ENCODE results near the gene VASH1.

DNA sequence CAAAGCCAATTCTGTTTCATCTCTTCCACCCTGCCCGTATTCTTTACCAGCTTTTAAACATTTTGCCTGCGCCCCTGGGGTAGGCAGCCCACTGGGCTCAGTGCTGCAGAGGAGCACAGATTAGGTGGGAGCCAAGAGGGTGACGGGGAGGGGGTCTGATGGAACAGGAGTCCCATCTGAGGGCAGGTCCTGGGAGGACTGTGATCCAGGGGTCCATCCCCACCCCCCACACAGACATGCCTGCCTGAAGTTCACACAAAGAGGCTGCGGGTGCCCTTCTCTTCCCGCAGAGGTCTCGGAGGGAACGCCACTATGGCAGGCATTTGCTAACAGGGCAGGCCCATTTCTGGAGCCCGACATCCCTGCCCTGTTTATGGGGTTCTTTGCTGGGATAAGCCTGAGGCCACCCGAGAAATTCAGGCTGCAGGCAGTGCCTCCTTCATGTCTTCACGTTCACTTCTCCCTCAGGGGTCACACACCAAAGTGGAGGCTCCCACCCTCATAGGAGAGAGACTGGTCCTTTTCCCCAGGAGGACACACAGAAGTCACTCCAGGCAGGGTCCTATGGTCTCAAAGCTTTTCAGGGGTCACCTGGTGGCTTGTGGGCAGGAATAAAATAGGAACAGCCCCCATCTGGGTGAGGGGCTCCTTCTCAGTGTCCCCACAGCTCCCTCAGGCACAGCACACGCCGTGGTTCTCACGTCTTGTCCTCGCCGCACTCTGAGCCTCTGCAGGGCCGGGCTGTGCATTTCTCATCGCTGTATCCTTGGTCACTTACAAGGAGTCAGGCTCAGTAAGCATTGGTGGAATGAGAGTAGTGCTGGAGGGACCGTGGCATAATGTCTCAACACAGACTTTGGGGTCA lies 12.9 kb downstream of the VASH1 start:
- no peak for TF ChIP-seq POLR2A (IDR thresholded peaks at IDR 0.05)
- TF ChIP-seq CTCF (IDR thresholded peaks at IDR 0.05), result no peak
- TF ChIP-seq POLR2AphosphoS5 (IDR thresholded peaks at IDR 0.05), result no peak

Measured in gastroesophageal sphincter (tissue), 3 donors.